Erythroblast (primary cell): ENCODE measurements around the gene KRT2.

Experiments used
- GATA1 ChIP-seq: IDR thresholded peaks from 2 replicates; pipeline ENCODE4 v1.6.1; 2011; ENCODE audit warnings: low read depth, mild to moderate bottlenecking, control low read depth, low read length, moderate library complexity
- POLR2A ChIP-seq: IDR thresholded peaks from 2 replicates; pipeline ENCODE4 v1.6.1; 2011; ENCODE audit warnings: mild to moderate bottlenecking, low read length

DNA sequence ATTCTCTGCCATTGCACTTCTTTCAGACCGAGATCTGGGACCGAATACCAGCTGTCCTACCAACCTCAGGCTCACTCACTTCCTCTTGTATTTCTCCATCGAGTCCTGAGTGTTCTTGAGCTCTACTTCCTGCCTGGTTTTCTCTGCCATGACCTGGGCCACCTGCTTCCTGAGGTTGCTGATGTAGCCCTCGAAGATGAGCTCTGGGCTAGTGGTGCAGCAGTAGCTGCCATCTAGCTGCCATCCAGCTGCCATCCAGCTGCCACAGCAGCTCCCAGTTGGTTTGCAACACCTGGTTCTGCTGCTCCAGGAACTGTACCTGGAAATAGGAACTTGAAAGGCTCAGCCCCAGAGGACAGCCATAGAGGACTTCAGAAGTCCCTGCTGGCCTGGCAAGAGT lies 18.6 kb downstream of the KRT2 start:
- TF ChIP-seq POLR2A (no peak), GATA1 (no peak)
